GM19328 (cell line): ENCODE data around the gene FARS2.

Source experiments
- ATAC-seq: cut with Tn5 transposase; IDR thresholded peaks from one replicate; pipeline ENCODE4 v1.9.1; 2021; ENCODE audit warnings: mild to moderate bottlenecking, moderate library complexity; ENCODE audit not compliant: unreplicated experiment

The FARS2 gene

DNA sequence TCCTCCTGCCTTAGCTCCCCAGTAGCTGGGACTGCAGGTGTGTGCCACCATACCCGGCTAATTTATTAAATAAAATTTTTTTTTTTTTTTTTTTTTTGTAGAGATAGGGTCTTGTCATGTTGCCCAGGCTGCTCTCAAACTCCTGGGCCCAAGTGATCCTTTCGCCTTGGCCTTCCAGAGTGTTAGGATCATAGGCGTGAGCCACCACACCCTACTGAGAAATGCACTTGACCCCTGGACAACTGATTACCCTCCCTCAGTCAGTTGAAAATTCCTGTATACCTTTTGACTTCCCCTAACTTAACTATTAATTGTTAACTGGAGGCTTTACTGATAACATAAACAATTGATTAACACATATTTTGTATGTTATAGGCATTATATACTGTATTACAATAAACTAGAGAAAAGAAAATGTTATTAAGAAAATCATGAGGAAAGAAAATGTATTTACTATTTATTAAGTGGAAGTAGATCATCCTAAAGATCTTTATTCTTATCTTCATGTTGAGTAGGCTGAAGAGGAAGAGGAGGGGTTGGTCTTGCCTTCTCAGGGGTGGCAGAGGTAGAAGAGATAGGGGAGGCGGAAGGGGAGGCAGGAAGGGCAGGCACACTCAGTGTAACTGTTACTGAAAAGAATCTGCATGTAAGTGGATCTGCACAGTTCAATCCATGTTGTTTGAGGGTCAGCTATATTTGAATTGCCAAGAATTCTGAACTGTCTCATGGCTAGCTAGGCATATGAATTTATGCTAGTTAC is 104.3 kb downstream of the FARS2 start:
- ATAC-seq, result no peak

DNA sequence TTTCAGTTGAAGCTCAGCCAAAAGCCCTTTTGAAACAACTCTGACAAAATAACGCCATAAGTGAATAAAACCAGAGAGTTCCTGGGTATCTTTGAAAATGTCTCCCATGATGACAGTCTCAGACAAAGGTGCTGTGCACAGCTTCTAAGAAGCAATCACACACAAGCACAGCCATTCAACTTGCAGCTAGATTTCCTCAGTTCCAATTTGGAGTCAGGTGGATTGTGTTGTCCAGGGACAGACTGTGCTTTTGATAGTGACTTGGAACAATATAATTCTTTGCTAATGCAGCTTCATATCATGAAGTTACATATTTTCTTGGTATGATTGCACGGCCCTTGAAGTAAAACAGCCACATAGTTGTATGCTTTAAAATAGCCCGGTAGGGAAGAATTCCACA is 105.6 kb downstream of the FARS2 start:
- ATAC-seq, result no peak

DNA sequence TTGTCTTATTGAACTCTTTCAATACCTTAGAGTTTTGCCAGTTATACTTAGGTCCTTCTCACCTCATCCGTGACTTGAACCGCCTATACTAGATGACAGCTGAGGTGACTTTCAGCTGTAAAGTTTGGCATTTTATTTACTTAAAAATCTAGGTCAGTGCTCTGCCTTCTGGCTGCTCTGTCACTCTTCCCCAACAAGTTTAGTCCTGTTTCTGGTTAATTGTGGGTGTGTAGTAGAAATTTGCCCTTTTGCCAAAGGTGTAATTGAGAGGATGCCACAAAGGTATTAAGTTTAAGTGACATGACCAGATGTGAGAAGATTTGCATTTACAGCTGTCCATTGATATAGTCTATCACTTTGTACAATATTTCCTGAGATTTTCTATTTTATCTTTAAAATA is 106.2 kb downstream of the FARS2 start:
- ATAC-seq, result no peak

DNA sequence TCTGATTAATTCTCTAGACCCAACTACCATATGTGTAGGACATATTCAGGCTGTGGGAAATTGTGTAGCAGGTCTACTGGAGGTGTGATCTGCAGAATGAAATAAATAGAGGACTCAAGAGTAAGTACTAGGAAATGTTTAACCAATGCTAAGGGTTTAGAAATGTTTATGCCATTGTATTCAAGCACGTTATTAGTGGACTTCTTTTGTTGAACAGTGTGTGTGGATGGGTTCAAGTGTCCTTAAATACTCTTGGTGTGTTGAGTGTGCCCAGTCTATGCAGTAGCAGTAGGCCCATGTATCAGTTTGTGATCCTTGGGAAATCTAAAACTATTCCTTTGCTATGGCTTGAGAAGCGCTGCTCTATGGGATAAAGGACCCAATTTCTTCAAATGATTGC is 112.1 kb downstream of the FARS2 start:
- ATAC-seq, result no peak

DNA sequence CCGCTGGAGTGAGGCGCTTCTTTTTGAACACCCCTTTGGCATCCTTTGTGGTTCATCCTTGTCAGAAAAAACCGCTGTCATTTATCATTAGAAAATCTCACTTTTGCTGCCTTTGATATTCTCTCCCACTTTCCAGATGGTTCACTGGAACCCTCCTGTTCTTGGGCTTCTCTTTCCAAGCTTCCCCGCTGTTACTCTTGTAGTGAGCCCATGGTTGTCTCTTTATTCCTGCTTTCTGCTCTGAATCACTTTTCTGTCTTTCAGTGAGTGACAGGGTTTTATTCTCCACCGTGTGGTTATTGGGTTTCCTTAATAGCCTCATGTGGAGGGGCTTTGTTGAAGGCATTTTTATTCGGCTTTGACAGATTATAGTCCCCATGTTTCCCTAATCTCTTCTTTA is 117.0 kb downstream of the FARS2 start:
- ATAC-seq, result no peak

DNA sequence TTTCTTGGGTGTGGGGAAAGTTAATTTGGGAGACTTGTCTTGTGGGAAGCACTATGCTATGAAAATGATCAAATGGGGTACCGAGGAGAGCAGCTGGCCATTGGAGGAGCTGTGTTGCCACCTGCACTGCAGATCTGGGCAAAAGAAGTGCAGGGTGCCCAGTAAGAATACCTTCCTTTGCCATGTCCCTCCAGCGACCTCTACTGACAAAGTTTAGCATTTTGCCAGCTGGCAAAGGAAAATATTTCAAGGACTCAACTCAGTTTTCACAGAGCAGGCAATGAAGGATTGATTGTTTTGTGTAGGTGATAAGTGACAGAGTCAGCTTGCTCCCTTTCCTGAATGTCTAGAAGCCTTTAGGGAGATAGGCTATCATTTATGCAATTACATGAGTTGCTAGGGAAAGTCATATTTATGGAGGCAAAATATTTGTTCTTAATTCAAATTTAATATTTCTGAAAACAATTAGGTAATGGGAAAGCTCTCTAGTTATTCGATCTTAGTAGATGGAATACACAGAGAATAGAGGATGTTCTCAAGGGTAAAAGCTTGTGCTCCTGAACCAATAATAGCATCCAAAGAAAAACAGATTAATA is 118.4 kb downstream of the FARS2 start:
- ATAC-seq, result no peak

DNA sequence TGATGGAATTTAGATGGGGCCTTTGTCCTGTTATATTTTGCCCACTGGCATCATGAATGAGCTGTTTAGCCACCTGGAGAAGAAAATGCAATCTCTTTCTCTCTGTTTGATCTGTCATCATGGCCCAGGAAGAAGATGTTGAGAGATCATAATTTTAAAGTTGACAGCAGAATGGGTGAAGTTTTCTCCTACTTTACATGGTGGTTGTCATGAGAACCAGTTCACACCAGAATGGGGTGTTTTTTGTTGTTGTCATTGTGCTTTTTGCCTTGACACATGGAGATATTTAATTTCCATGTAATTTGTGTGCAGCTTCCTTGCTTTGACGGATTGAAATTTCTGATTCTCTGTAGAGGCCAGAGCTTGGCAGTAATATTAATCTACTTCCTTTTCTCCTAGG is 122.5 kb downstream of the FARS2 start:
- ATAC-seq, result no peak

DNA sequence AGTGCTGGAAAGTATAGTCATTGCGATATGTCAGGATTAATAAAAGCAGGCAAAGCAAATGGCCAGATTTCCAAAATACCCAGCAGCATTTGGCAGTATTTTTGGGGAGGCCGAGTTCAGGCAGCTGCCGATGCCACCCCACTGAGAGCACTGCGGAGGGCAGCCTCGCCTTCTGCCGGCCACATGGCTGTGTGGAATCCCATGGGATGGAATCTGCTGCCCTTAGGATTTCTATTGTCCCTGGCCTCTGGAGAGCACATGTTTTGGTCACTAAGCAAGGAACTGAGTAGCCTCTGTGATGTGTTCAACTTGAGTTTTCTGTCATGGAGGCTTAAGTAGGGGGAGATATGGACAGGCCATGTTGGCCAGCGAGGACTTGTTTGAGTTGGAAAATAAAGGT is 123.0 kb downstream of the FARS2 start:
- no peak for ATAC-seq

DNA sequence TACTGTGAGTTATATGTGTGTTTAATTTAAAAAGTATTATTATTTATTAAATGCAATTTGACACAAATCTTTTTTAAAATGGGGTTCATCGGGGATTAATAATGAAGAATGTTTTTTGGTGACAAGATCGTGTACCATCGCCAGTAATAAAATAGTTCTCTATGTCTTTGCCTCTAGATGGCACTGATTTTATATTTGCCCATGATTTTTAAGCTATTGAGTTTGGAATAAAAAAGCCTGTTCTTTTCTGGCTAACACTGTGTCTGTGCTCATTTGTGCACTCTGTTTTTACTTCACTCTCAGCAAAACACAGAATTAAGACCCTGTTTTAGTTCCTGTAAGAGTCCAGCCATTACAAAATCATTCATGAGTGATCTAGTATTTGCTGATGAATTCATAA is 127.0 kb downstream of the FARS2 start:
- no peak for ATAC-seq

DNA sequence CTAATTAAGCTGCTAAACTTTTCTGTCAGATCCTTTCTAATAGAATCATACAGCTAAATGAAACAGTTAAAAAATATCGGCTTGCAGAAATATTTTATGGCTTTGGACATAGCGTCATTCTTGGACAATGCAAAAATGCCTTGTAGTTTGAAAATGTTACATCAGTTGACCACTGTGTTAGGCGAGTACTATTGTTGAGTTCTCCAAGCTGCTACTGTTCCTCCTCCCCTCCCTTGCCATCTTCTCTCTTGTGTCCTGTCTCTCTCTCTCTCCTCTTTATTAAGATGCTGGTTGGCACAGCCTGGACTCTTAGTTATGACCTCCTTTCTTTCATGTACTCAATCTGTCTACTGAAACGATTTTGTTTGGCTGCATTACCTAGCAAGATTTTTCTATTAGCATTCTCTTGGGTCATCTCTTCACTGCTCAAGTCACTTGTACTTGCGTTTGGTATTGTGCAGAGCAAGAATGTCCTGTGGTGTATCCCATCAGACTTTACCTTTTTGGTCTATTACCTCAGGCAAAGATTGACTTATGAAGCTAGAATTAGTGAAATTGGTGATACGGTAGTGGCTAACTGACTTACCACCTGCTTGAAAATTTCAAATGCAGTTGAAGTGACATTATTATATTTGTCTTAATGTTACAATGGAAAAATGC is 127.9 kb downstream of the FARS2 start:
- no peak for ATAC-seq

DNA sequence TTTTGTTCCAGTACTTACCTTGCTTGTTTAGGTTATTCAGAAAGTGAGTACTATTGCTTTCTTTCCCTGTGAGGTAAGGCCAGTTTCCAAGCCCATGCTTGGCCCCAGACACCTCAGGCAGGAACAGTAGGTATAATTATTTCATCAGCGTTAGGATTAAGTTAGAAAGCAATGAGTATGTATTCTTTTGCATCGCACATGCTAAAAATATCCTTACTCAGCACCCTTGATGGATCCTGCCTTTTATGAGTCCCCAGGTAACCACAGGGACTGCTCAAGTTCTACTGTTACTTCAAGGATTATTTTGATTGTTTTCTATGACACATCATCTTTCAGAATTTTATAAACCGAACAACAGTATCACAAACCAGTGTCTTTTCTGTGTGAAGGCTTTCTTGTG is 128.9 kb downstream of the FARS2 start:
- no peak for ATAC-seq

DNA sequence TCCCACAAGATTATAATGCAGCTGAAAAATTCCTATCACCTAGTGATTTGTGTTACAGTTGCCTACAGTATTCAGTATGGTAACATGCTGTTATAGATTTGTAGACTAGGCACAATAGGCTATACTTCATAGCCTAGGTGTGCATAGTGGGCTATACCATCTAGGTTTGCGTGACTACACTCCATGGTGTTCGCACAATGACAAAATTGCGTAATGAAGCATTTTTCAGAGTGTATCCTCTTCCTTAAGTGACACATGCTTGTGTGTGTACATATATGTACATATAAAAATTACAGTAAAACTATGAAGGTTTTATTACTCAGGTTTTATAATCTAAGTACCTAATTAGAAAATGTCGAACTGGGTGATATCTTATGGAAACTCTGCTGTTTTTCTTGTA is 133.0 kb downstream of the FARS2 start:
- no peak for ATAC-seq

DNA sequence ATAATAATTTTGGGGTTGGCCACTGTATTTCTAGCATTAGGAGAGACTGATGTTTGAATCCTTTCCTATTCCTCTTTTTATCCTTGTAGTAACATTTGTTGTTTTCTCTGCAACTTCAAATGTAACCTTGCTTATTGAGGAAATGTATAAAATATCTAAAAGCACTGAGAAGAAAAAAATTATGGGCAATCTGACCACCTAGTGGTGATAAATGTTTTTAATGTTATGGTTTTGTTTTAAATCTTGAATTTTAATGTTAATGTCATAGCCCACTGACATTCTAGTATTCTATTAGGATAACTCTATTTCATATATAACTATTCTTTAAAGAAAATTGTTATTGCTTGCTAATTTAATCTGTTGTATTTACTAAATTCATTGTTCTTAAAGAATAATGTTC is 134.4 kb downstream of the FARS2 start:
- no peak for ATAC-seq

DNA sequence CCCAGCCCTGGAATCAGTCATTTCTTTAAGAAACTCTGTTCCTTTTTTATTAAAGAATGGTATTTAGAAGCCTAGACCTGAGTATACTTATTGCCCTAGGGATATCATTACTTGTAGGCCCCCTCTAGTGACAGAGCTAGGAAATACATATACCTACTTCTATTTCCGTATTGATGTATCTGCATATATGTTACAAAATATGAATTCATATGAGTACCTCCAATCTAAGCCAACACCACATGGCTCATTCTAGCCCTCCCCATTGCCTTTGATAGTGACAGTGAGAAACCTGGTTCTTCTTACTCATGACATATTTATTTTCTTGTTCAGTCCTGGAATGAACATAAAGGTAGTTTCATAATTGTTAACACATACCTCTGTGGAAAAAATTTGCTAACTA is 137.2 kb downstream of the FARS2 start:
- ATAC-seq, result no peak

DNA sequence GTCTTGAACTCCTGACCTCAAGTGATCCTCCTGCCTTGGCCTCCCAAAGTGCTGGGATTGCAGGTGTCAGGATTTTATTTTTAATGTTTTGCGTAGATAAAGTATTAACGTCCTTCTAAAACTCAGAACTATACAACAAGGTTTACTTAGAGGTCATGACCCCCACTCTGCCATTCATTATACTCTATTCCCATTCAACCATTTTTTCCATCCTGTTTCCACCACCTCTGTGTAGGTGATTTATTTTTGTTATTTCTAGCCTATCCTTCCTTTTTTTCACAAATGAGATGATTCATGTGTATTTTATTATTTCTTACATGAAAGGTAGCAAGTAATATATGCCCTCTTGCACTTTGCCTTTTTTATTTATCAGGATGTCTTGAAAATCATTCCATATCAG is 138.1 kb downstream of the FARS2 start:
- no peak for ATAC-seq

DNA sequence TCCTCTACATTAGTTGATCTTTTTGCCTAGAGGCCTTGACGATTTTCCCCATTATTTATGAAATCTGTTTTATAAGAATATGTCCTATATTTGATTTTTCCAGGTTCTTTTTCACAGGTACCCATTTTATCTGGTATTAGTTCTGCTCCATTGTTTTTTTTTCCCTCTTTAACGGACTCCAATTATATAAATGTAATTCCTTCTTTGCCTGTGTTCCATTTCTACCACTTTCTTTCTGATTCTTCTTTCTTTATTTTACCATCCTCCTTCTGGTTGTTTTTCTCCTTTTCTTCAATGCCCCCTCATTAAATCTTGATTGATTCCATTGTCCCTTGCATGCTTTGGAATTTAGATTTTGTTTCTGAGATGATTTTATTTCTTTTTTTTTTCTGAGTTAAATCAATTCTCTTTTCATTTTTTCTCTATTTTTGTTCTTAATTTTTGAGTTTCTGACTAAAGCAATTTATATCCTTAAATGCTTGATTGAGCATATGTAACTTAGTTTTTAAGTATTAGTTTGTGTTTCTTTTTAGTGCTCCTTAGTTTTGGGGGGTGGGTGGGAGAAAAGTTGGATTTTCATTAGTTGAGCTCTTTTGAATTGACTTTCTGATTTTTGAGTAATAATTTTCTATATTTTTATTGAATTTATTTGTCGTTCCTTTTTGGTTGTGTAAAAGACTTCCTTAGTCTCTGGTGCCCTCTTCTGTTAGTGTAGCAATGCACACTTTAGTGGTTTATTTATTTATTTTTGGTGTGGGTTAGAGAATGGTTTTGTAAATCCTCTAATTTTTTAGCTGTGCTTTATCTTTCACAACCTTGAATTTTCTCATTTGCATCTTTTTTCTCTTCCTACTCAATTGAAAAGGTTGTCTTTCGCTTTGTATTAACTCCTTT is 140.8 kb downstream of the FARS2 start:
- no peak for ATAC-seq

DNA sequence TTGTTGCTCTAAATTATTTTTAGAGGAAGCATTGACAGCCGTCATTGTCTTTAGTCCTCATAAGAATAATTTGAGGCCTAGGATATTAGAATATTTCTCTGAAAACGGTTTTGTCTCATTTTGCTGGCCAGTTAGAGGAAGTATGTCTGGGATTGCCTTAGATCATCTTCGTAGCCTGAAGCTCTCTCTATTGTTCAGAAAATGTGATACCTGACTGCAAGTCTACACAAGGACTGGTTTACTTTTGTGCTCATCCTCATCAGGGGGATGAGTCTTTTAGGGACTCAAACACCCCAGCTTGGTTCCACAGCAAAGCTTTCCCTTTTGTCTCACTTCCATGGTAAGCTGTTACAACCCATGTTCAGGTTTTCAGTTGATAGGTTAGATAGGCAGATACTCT is 141.8 kb downstream of the FARS2 start:
- no peak for ATAC-seq

DNA sequence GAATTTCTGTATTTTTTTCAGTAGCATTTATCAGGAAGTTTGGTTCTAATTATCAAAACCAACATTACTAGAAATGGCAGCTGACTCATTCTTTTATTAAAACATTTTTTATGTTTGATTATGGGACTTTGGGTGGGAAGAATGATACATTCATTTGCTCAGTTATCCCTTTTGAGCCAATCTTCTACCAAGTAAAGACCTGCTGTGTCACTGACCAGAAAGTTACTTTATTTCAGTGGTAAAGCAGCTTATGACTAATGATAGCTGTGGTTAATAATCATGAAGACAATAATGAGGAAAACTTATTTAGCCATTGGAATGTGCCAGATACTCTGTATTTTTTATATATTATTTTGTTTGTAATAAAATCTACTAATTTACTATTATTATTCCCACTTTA is 142.3 kb downstream of the FARS2 start:
- ATAC-seq, result no peak

DNA sequence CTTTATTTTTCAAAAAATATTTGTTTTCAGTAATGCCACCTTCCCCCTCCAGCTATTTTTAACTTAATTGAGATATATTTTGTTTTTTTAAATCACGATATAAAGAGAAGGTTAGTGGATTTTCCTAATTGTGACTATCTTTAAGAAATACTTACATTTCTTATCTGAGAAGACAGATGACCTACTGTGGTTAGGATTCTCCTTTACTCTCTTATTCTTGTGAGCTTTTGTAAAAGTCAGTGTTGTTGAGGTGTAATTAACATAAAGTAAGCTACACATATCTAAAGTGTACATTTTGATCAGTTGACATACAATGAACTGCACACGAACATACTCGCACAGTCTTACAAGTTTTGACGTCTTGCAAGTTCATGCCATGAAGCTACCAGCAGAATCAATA is 144.7 kb downstream of the FARS2 start:
- ATAC-seq, result no peak

DNA sequence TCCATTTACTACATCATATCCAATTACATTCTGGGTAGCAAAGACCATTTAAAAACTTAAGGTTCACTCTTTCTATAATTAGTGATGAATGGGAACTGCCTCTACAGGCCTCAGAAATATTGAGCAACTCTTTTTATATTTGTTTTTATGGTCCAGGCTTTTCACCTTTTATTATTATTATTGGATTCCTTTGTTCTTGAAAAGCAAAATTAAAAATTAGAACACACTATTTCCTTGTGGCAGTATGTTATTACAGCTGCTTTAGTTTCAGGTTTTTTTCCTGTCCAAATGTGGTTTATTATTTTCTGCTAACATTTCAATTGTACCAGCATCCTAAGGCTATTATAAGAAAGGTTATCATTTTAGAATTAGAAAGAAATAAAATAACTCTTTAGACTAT is 150.1 kb downstream of the FARS2 start:
- no peak for ATAC-seq

DNA sequence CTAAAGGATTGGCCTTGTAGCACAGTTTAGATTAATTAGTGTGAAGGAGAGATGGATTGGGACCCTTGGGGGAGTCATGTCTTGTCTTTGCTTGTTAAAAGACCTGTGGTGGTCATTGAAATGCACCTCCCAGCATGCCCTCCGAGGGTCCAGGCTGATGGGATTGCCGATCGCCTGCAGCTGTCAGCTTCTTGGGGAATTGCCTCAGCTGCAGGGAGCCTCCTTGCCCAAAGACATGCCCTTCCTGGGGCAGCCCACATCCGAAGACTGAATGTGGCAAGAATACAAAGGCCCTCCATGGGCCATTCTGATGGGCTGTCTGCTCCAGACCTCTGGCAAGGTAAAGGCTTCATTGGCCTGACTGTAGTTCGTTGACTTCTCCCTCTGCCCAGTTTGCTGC is 150.7 kb downstream of the FARS2 start:
- ATAC-seq, result no peak
